ENCODE data around the gene TRPC3. TPM values are rescaled to one million over a fixed set of nuclear protein-coding genes. Genes with fewer than 3 reads are reported as not detected.

TRPC3 gene
- total and polyA plus RNA-seq, 2 of the 8 experiments (the other 6 are each of a cell fraction or from before 2014, with no cell fraction given), result 0.37 to 0.41 TPM

- no peak for TF ChIP-seq SRF (IDR thresholded peaks at IDR 0.05; ENCODE audit: low read depth, low read length)
- no peak for TF ChIP-seq CEBPB (IDR thresholded peaks at IDR 0.05; ENCODE audit: low read depth, low read length)
- TF ChIP-seq RBBP5 (IDR thresholded peaks at IDR 0.05; ENCODE audit: borderline replicate concordance, low read depth, low read length), result no peak
- TF ChIP-seq KDM1A (IDR thresholded peaks at IDR 0.05; ENCODE audit: borderline replicate concordance, low read length), result no peak
Measured at GRCh38 chr4:121873604-121874003, 78.3 kb downstream of the TRPC3 start (continued).
